Ascending aorta (tissue), 2 donors: Measurements from ENCODE around the gene CTSW. TPM values are rescaled to one million over a fixed set of nuclear protein-coding genes. Genes with fewer than 3 reads are reported as not detected.
"Not testable (repeated sequence)": the region's sequence is repeated elsewhere in the genome, so short reads cannot be mapped to it uniquely, and the experiment has no call there.

Experiments
- DNase-seq, 2 donors: peaks; one replicate each; pipeline ENCODE4 v3.0.0-alpha.2; 2019; ENCODE audit warnings: low spot score in 2 of 2
- H3K27ac ChIP-seq, 2 donors: fragments of 200-600 bp; sonication (generic); one replicate each; pipeline ENCODE4 v1.5.1; 2016 to 2017; ENCODE audit warnings: mild to moderate bottlenecking in 1 of 2
- H3K27me3 ChIP-seq: fragments of 200-600 bp; sonication (generic); one replicate; pipeline ENCODE4 v1.5.1; 2017
- H3K36me3 ChIP-seq, 2 donors: fragments of 200-600 bp; sonication (generic); one replicate each; pipeline ENCODE4 v1.5.1; 2016
- H3K4me1 ChIP-seq, 2 donors: fragments of 200-600 bp; sonication (generic); one replicate each; pipeline ENCODE4 v1.5.1; 2016 to 2017; ENCODE audit warnings: mild to moderate bottlenecking in 1 of 2
- H3K4me3 ChIP-seq, 2 donors: fragments of 200-600 bp; sonication (generic); one replicate each; pipeline ENCODE4 v1.5.1; 2016 to 2017; ENCODE audit warnings: mild to moderate bottlenecking in 1 of 2
- H3K9me3 ChIP-seq, 2 donors: fragments of 200-600 bp; sonication (generic); one replicate each; pipeline ENCODE4 v1.5.1; 2016
- intact Hi-C: fragments of 100-400 bp; cut with DNase I; formaldehyde crosslinking; loops from one replicate; pipeline ENCODE4 v1.15.1; 2023
- total RNA-seq: library from RNA; depleted of rRNA; stranded (reverse); fragments of >200 nt; gene quantifications from one replicate; pipeline ENCODE4 v1.1.0, GENCODE V29; 2016
- TF ChIP-seq, protein P1 (sequence below), 3 experiments: fragments of 200-600 bp in 2 of 3; fragments of 450-650 bp in 1 of 3; sonication (generic) in 2 of 3; IDR thresholded peaks; one replicate each; pipeline ENCODE4 v1.5.1; 2016 to 2019; ENCODE audit warnings: antibody characterized with exemption in 3 of 3, mild to moderate bottlenecking in 1 of 3, moderate library complexity in 1 of 3

Gene CTSW
- total RNA-seq, 1 donor from 2014 or later = not detected

- Histone ChIP-seq H3K9me3 (no peaks in the 10 kb centered on the region), H3K27ac (no peak overlapping the region), H3K27me3 (no peaks in the 10 kb centered on the region), H3K4me3 (no peak overlapping the region), H3K4me1 (no peaks in the 10 kb centered on the region), H3K36me3 (no peaks in the 10 kb centered on the region)
- DNase-seq = no peak
- TF ChIP-seq, protein P1, sequence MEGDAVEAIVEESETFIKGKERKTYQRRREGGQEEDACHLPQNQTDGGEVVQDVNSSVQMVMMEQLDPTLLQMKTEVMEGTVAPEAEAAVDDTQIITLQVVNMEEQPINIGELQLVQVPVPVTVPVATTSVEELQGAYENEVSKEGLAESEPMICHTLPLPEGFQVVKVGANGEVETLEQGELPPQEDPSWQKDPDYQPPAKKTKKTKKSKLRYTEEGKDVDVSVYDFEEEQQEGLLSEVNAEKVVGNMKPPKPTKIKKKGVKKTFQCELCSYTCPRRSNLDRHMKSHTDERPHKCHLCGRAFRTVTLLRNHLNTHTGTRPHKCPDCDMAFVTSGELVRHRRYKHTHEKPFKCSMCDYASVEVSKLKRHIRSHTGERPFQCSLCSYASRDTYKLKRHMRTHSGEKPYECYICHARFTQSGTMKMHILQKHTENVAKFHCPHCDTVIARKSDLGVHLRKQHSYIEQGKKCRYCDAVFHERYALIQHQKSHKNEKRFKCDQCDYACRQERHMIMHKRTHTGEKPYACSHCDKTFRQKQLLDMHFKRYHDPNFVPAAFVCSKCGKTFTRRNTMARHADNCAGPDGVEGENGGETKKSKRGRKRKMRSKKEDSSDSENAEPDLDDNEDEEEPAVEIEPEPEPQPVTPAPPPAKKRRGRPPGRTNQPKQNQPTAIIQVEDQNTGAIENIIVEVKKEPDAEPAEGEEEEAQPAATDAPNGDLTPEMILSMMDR (IDR thresholded peaks at IDR 0.05) = no peak
- intact Hi-C loops = no loop called here
Measured at GRCh38 chr11:65843811-65844210, 35.8 kb upstream of the CTSW start.

GRCh38 chr11:65844231-65844872 is 35.3 kb upstream of the CTSW start:
- intact Hi-C loops = no loop called here
- Histone ChIP-seq H3K36me3 (no peaks in the 10 kb centered on the region), H3K27ac (no peak overlapping the region), H3K4me1 (no peaks in the 10 kb centered on the region), H3K4me3 (no peak overlapping the region), H3K9me3 (no peaks in the 10 kb centered on the region), H3K27me3 (no peaks in the 10 kb centered on the region)
- TF ChIP-seq, protein P1 (IDR thresholded peaks at IDR 0.05) = no peak
- no peak for DNase-seq

- no peak overlapping the region for H3K4me3 ChIP-seq
- no peak for DNase-seq
- H3K27ac ChIP-seq = no peak overlapping the region
- H3K9me3 ChIP-seq = no peaks in the 10 kb centered on the region
- peaks cover 16 to 20% of the 10 kb centered on the region in 2 donors for H3K36me3 ChIP-seq
- TF ChIP-seq, protein P1 (IDR thresholded peaks at IDR 0.05) = no peak
- no peaks in the 10 kb centered on the region for H3K27me3 ChIP-seq
- intact Hi-C loops = no loop called here
- H3K4me1 ChIP-seq = no peaks in the 10 kb centered on the region
Measured at GRCh38 chr11:65847746-65848145, 31.9 kb upstream of the CTSW start.

GRCh38 chr11:65848693-65849092 is 30.9 kb upstream of the CTSW start:
- H3K4me3 ChIP-seq, H3K27me3 ChIP-seq, H3K9me3 ChIP-seq, DNase-seq, H3K27ac ChIP-seq, H3K4me1 ChIP-seq, intact Hi-C loops: not testable (repeated sequence)
- H3K36me3 ChIP-seq = peaks cover 26 to 30% of the 10 kb centered on the region in 2 donors

DNA sequence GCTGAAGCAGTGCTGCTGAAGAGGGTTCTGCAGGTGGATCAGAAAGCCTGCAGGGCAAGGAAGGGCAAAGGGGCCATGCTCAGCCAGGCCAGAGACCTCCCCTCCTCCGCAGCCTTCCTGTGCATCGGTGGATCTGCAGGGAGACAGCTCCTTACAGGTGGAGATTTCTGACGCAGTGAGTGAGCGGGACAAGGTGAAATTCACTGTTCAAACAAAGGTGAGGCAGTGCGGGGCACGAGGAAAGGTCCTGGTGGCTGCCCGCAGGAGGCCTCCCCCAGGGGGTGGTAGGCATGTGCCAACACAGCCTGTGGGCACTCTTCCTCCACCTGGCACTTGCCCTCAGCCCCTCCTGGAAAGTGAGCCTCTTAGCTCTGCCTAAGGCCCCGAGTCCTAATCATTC is 30.3 kb upstream of the CTSW start:
- H3K27me3 ChIP-seq = no peaks in the 10 kb centered on the region
- TF ChIP-seq, protein P1 (IDR thresholded peaks at IDR 0.05) = no peak
- H3K9me3 ChIP-seq = no peaks in the 10 kb centered on the region
- DNase-seq = no peak
- intact Hi-C loops = no loop called here
- H3K4me3 ChIP-seq = no peak overlapping the region
- no peaks in the 10 kb centered on the region for H3K4me1 ChIP-seq
- no peak overlapping the region for H3K27ac ChIP-seq
- H3K36me3 ChIP-seq = peaks cover 32 to 37% of the 10 kb centered on the region in 2 donors

- Histone ChIP-seq H3K27me3 (no peaks in the 10 kb centered on the region), H3K36me3 (peaks cover 37 to 41% of the 10 kb centered on the region in 2 donors), H3K4me1 (no peaks in the 10 kb centered on the region), H3K9me3 (no peaks in the 10 kb centered on the region), H3K27ac (no peak overlapping the region), H3K4me3 (no peak overlapping the region)
- peak in 1 of 2 donors; percentile 57 for DNase-seq
- TF ChIP-seq, protein P1 (IDR thresholded peaks at IDR 0.05) = no peak
- intact Hi-C loops = loop anchor here (10.0 kb wide), 1 partner anchor 415 kb away; the partner anchor contains the start of gene RAB1B
Measured at GRCh38 chr11:65849771-65850216, 29.8 kb upstream of the CTSW start.
